ENCODE data around the gene PSME3IP1. TPM values are rescaled to one million over a fixed set of nuclear protein-coding genes. Genes with fewer than 3 reads are reported as not detected.

Gene PSME3IP1
- total RNA-seq, 1 experiment from 2014 or later, result 103 TPM

- Histone ChIP-seq H2BK5ac (ENCODE audit: insufficient read length, low read length) (no peak overlapping the region), H3K4ac (ENCODE audit: low read depth, low read length) (no peak overlapping the region), H2AK5ac (ENCODE audit: insufficient read length, low read length) (no peak overlapping the region), H3K4me1 (ENCODE audit: insufficient read depth, low read length) (no peaks in the 10 kb centered on the region), H3K4me2 (ENCODE audit: insufficient read depth, insufficient read length, low read length) (no peak overlapping the region), H4K5ac (ENCODE audit: insufficient read length, low read depth, low read length) (no peak overlapping the region), H3K27me3 (ENCODE audit: insufficient read depth, low read length) (no peaks in the 10 kb centered on the region), H2BK12ac (ENCODE audit: insufficient read length, low read depth, low read length) (no peak overlapping the region), H2BK20ac (ENCODE audit: low read depth, low read length, poor library complexity, severe bottlenecking) (no peak overlapping the region), H4K8ac (replicated peaks; ENCODE audit: insufficient read length, low read depth, low read length) (no peak overlapping the region), H3K56ac (ENCODE audit: insufficient read length, low read depth, low read length) (no peak overlapping the region), H3K9ac (ENCODE audit: extremely low read depth, insufficient read length, low read length) (no peak overlapping the region), H3K9me3 (ENCODE audit: control insufficient read depth, low read depth, low read length) (no peaks in the 10 kb centered on the region), H3T11ph (ENCODE audit: low read length) (no peak overlapping the region), H3K23me2 (ENCODE audit: insufficient read length, low read depth, low read length, poor library complexity, severe bottlenecking) (no peaks in the 10 kb centered on the region), H3K27ac (ENCODE audit: insufficient read length, low read depth, low read length) (no peak overlapping the region), H4K20me1 (ENCODE audit: control insufficient read depth, insufficient read depth, insufficient read length) (no peaks in the 10 kb centered on the region), H2BK15ac (ENCODE audit: low read depth, low read length) (no peak overlapping the region), H3K18ac (ENCODE audit: insufficient read length, low read depth, low read length) (no peak overlapping the region), H2AFZ (ENCODE audit: low read length) (no peak overlapping the region), H2BK120ac (ENCODE audit: low read depth, low read length, poor library complexity, severe bottlenecking) (no peak overlapping the region), H3K14ac (ENCODE audit: insufficient read depth, low read length) (no peak overlapping the region), H4K91ac (ENCODE audit: insufficient read length, low read depth, low read length) (no peak overlapping the region), H3K79me1 (ENCODE audit: insufficient read depth, low read depth, low read length, poor library complexity, severe bottlenecking) (no peaks in the 10 kb centered on the region), H3K23ac (ENCODE audit: insufficient read length, low read depth, low read length) (no peak overlapping the region), H3K79me2 (ENCODE audit: insufficient read depth, low read length) (no peaks in the 10 kb centered on the region)
- Mint-ChIP-seq H3K4me3 (no peak overlapping the region), H3K4me1 (peaks cover 7 to 23% of the 10 kb centered on the region in 2 experiments), H3K36me3 (ENCODE audit: insufficient read depth in 1 of 3, low read depth in 3 of 3) (no peaks in the 10 kb centered on the region), H3K27ac (no peak overlapping the region), H3K27me3 (ENCODE audit: low read depth) (no peaks in the 10 kb centered on the region), H3K9me3 (no peaks in the 10 kb centered on the region)
- WGBS (ENCODE audit: extremely low coverage, insufficient read length, low lambda C conversion rate), result no CpG with 5 or more reads among the region's 17 CpGs
- TF ChIP-seq CTCF (conservative IDR thresholded peaks at IDR 0.05), result no peak
- DNase-seq, result no peak
Observed at GRCh38 chr16:57131351-57131970, 54.4 kb downstream of the PSME3IP1 start.

Data from H9 (cell line).